ENCODE results near the gene CASTOR2.
"Not testable (repeated sequence)": the region's sequence is repeated elsewhere in the genome, so short reads cannot be mapped to it uniquely, and the experiment has no call there.

Gene CASTOR2

GRCh38 chr7:74964511-74965119 lies at the start of gene CASTOR2:
Gene CASTOR2 (plus strand): TSS chr7:74964705. CDS start chr7:74964986, 281 bp downstream.
- peak; percentile 2 for DNase-seq

- not testable (repeated sequence) for DNase-seq
Observed at GRCh38 chr7:74922321-74922890, 42.1 kb upstream of the CASTOR2 start.

GRCh38 chr7:74923644-74924043 lies 40.9 kb upstream of the CASTOR2 start:
- not testable (repeated sequence) for DNase-seq

- DNase-seq, result not testable (repeated sequence)
Observed at GRCh38 chr7:74926968-74927367, 37.5 kb upstream of the CASTOR2 start.

- DNase-seq, result not testable (repeated sequence)
Observed at GRCh38 chr7:74931563-74932328, 32.8 kb upstream of the CASTOR2 start.

- not testable (repeated sequence) for DNase-seq
Observed at GRCh38 chr7:74939429-74939828, 25.1 kb upstream of the CASTOR2 start.

GRCh38 chr7:74941302-74942069 lies 23.0 kb upstream of the CASTOR2 start:
- DNase-seq, result not testable (repeated sequence)

- DNase-seq, result not testable (repeated sequence)
Observed at GRCh38 chr7:74943923-74944322, 20.6 kb upstream of the CASTOR2 start.

GRCh38 chr7:74947741-74948140 lies 16.8 kb upstream of the CASTOR2 start:
- not testable (repeated sequence) for DNase-seq

- not testable (repeated sequence) for DNase-seq
Observed at GRCh38 chr7:74953774-74954173, 10.7 kb upstream of the CASTOR2 start.

GRCh38 chr7:74958328-74958727 lies 6.2 kb upstream of the CASTOR2 start:
- not testable (repeated sequence) for DNase-seq

GRCh38 chr7:74963704-74964510 lies 598 bp upstream of the CASTOR2 start:
- DNase-seq, result not testable (repeated sequence)

- DNase-seq, result not testable (repeated sequence)
Observed at GRCh38 chr7:74966208-74966854, 1.8 kb downstream of the CASTOR2 start.

GRCh38 chr7:74966909-74967308 lies 2.4 kb downstream of the CASTOR2 start:
- not testable (repeated sequence) for DNase-seq

- not testable (repeated sequence) for DNase-seq
Observed at GRCh38 chr7:74971431-74971830, 6.9 kb downstream of the CASTOR2 start.

- DNase-seq, result not testable (repeated sequence)
Observed at GRCh38 chr7:74972377-74972776, 7.9 kb downstream of the CASTOR2 start.

- DNase-seq, result not testable (repeated sequence)
Observed at GRCh38 chr7:74975959-74976358, 11.5 kb downstream of the CASTOR2 start.

- DNase-seq, result not testable (repeated sequence)
Observed at GRCh38 chr7:74977523-74977922, 13.0 kb downstream of the CASTOR2 start.

GRCh38 chr7:74988436-74988835 lies 23.9 kb downstream of the CASTOR2 start:
- DNase-seq, result not testable (repeated sequence)

GRCh38 chr7:74993121-74993520 lies 28.6 kb downstream of the CASTOR2 start:
- DNase-seq, result no peak

GRCh38 chr7:74994869-74995543 lies 30.5 kb downstream of the CASTOR2 start:
- not testable (repeated sequence) for DNase-seq
